ENCODE measurements around the gene MYO5B.

Gene MYO5B

DNA sequence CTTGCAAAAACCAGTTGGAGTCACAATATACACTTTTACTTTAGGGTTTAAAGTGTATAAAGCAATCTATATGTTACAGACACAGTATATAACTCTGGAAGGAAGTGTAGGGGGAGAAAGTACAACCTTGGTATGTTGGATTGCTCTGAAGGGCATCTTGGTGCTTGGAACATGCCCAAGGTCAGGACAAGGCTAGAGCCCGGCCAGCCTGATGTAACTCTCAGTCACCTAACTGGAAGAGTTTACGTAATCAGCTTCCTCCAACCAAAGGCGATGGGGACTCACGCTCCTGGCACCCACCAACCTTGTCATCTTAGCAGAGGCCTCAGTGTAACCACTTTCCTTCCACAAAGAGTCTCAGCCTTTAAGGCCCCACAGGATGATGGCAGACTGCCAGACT lies 200.5 kb downstream of the MYO5B start:
- Histone ChIP-seq H3K4me3 (ENCODE audit: low read depth in 1 of 5, low read length in 5 of 5) (no peak overlapping the region), H3K4me1 (ENCODE audit: control insufficient read depth in 5 of 5, insufficient read depth in 5 of 5, low read length in 5 of 5) (no peaks in the 10 kb centered on the region)

DNA sequence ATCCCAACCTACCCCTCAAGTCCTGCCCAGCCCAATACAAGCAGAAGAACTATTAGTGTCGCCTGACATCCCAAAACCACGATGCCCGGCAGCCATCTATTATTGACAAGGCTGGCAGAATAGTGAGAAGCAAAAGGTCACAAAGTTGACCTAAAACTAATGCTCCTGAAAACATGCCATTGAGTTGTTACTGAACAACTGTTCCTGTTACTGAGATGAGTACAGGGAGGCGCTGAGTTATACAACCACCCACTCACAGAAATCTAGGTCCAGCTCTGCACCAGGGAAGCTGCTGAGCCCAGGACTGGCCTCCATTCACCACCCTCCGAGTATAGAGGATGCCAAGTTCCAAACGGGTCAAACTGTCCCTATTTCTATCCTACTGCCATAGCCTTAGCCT lies 201.6 kb downstream of the MYO5B start:
- no peak overlapping the region for H3K4me3 ChIP-seq (ENCODE audit: low read depth in 1 of 5, low read length in 5 of 5)
- H3K9me3 ChIP-seq (ENCODE audit: control insufficient read depth in 5 of 5, low read length in 5 of 5), result peaks cover 0 to 3% (median 0%) of the 10 kb centered on the region in 5 donors
- no peak overlapping the region for H3K27ac ChIP-seq (ENCODE audit: low read depth, low read length)
- no peaks in the 10 kb centered on the region for H3K27me3 ChIP-seq (ENCODE audit: control insufficient read depth in 5 of 5, insufficient read depth in 4 of 5, low read length in 5 of 5)
- no peak overlapping the region for H3K9ac ChIP-seq (ENCODE audit: low read length in 5 of 5)
- peaks cover 0 to 1% (median 0%) of the 10 kb centered on the region in 5 donors for H3K4me1 ChIP-seq (ENCODE audit: control insufficient read depth in 5 of 5, insufficient read depth in 5 of 5, low read length in 5 of 5)
- no peaks in the 10 kb centered on the region for H3K36me3 ChIP-seq (ENCODE audit: control insufficient read depth in 5 of 5, insufficient read depth in 5 of 5, low read length in 5 of 5)

More for the DNA sequence above, 200.5 kb downstream of the MYO5B start:
- Histone ChIP-seq H3K9me3 (ENCODE audit: control insufficient read depth in 5 of 5, low read length in 5 of 5) (peaks cover 0 to 3% (median 0%) of the 10 kb centered on the region in 5 donors), H3K36me3 (ENCODE audit: control insufficient read depth in 5 of 5, insufficient read depth in 5 of 5, low read length in 5 of 5) (no peaks in the 10 kb centered on the region), H3K9ac (ENCODE audit: low read length in 5 of 5) (no peak overlapping the region), H3K27ac (ENCODE audit: low read depth, low read length) (no peak overlapping the region), H3K27me3 (ENCODE audit: control insufficient read depth in 5 of 5, insufficient read depth in 4 of 5, low read length in 5 of 5) (no peaks in the 10 kb centered on the region)

DNA sequence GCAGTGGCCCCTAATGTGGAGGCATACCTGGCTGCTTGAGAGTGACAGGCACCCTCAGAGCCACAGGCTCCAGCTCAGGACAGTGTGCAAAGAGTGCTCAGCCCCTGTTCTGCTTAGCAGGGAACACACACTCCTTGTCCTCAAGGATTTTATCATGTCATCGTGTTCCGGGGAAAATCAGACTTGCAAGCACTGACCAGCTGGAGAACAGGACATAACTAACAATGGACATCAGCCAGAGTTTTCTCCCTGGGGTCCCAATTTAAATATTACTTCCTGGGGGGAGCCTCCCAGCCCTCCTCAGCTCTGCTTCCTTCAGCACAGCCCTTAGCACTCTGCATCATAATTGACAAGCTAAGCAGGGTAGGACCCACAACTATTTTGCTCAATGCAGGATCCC lies 206.2 kb downstream of the MYO5B start:
- H3K27me3 ChIP-seq (ENCODE audit: control insufficient read depth in 5 of 5, insufficient read depth in 4 of 5, low read length in 5 of 5), result peaks cover 0 to 3% (median 0%) of the 10 kb centered on the region in 5 donors
- no peaks in the 10 kb centered on the region for H3K9me3 ChIP-seq (ENCODE audit: control insufficient read depth in 5 of 5, low read length in 5 of 5)
- H3K4me3 ChIP-seq (ENCODE audit: low read depth in 1 of 5, low read length in 5 of 5), result no peak overlapping the region
- H3K9ac ChIP-seq (ENCODE audit: low read length in 5 of 5), result no peak overlapping the region
- no peak overlapping the region for H3K27ac ChIP-seq (ENCODE audit: low read depth, low read length)
- peaks cover 0 to 1% (median 0%) of the 10 kb centered on the region in 5 donors for H3K4me1 ChIP-seq (ENCODE audit: control insufficient read depth in 5 of 5, insufficient read depth in 5 of 5, low read length in 5 of 5)
- no peaks in the 10 kb centered on the region for H3K36me3 ChIP-seq (ENCODE audit: control insufficient read depth in 5 of 5, insufficient read depth in 5 of 5, low read length in 5 of 5)

DNA sequence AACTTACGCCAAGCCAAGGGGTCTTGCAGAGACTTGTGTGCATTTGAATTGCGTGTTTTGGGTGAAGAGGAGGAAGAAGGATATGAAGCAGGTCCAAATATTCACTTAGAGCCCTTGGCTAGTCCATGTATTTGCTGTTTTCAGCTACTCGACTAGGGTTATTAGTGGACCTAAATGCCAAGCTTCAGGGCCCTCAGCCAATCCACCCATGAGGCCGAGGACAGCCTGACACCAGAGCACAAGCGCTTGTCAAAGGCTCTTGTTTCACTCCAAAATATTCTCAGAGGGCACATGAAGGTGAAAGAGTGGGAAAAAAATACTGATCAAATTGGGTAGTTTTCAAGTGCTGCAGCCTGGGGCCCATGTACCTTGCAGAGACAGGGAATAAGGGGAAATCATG lies 206.8 kb downstream of the MYO5B start:
- H3K27ac ChIP-seq (ENCODE audit: low read depth, low read length), result no peak overlapping the region
- no peak overlapping the region for H3K4me3 ChIP-seq (ENCODE audit: low read depth in 1 of 5, low read length in 5 of 5)
- no peaks in the 10 kb centered on the region for H3K9me3 ChIP-seq (ENCODE audit: control insufficient read depth in 5 of 5, low read length in 5 of 5)
- peaks cover 0 to 3% (median 0%) of the 10 kb centered on the region in 5 donors for H3K27me3 ChIP-seq (ENCODE audit: control insufficient read depth in 5 of 5, insufficient read depth in 4 of 5, low read length in 5 of 5)
- H3K36me3 ChIP-seq (ENCODE audit: control insufficient read depth in 5 of 5, insufficient read depth in 5 of 5, low read length in 5 of 5), result no peaks in the 10 kb centered on the region
- peaks cover 0 to 1% (median 0%) of the 10 kb centered on the region in 5 donors for H3K4me1 ChIP-seq (ENCODE audit: control insufficient read depth in 5 of 5, insufficient read depth in 5 of 5, low read length in 5 of 5)
- H3K9ac ChIP-seq (ENCODE audit: low read length in 5 of 5), result no peak overlapping the region

- Histone ChIP-seq H3K36me3 (ENCODE audit: control insufficient read depth in 5 of 5, insufficient read depth in 5 of 5, low read length in 5 of 5) (no peaks in the 10 kb centered on the region), H3K27me3 (ENCODE audit: control insufficient read depth in 5 of 5, insufficient read depth in 4 of 5, low read length in 5 of 5) (peaks cover 0 to 3% (median 0%) of the 10 kb centered on the region in 5 donors), H3K9ac (ENCODE audit: low read length in 5 of 5) (no peak overlapping the region), H3K27ac (ENCODE audit: low read depth, low read length) (no peak overlapping the region), H3K4me3 (ENCODE audit: low read depth in 1 of 5, low read length in 5 of 5) (no peak overlapping the region), H3K9me3 (ENCODE audit: control insufficient read depth in 5 of 5, low read length in 5 of 5) (no peaks in the 10 kb centered on the region), H3K4me1 (ENCODE audit: control insufficient read depth in 5 of 5, insufficient read depth in 5 of 5, low read length in 5 of 5) (peaks cover 1 to 7% (median 4%) of the 10 kb centered on the region in 5 donors)
These were observed 209.7 kb downstream of the MYO5B start for GRCh38 chr18:49985236-49985635.

DNA sequence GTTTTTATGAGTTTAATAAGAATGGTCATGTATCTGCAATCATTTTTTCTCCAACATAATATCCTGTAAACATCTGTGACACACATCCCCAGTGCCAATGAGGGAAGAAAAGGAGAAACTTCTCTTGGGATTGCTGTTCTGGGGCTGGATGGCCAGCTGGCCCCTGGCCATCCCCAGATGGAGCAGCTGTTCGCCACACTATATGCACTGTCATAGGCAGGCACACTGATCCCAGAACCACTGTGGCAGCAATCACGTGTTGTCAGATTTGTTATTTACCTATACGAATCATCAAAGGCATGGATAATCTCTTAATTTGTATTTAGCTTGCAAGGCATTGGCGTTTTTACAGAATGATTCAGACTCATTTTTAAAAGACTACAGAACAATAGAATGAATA lies 214.1 kb downstream of the MYO5B start:
- H3K4me1 ChIP-seq (ENCODE audit: control insufficient read depth in 5 of 5, insufficient read depth in 5 of 5, low read length in 5 of 5), result peaks cover 0 to 11% (median 9%) of the 10 kb centered on the region in 5 donors
- H3K27ac ChIP-seq (ENCODE audit: low read depth, low read length), result no peak overlapping the region
- no peak overlapping the region for H3K9ac ChIP-seq (ENCODE audit: low read length in 5 of 5)
- H3K27me3 ChIP-seq (ENCODE audit: control insufficient read depth in 5 of 5, insufficient read depth in 4 of 5, low read length in 5 of 5), result no peaks in the 10 kb centered on the region
- no peaks in the 10 kb centered on the region for H3K36me3 ChIP-seq (ENCODE audit: control insufficient read depth in 5 of 5, insufficient read depth in 5 of 5, low read length in 5 of 5)
- no peaks in the 10 kb centered on the region for H3K9me3 ChIP-seq (ENCODE audit: control insufficient read depth in 5 of 5, low read length in 5 of 5)
- H3K4me3 ChIP-seq (ENCODE audit: low read depth in 1 of 5, low read length in 5 of 5), result no peak overlapping the region

DNA sequence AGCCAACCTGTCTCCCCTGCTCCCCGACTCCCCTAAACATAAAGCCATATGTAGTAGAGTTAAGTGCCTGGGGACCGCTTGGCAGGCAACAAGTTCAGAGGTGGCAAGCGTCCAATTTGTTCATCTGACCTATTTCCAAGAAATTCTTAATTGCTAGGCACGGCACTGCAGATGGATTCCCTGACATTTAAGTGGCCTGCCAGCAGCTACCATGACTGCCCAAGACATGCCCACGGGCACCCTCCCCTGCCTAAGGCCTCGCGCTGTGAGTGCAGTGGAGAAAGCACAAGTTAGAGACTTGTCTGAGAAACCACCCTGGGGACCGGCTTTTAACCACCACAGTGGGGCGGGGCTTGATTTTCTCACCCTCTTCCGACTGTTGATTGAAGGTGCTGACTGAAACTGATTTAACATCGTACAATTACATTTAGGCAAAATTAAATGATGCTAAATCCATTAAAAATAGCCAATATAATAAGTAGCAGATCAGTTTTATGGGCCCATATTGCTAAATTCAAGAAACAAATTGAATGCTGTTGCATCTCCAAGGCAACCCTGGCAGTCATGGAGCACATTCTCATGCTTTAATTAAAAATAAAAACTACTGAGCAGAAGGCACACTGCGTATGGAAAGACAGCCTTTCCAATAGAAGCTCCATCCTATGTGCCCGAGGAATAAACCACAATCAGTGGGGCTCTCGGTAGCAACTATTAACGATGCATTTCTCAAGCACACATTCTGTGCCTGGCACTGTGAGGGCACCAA lies 218.0 kb downstream of the MYO5B start:
- Histone ChIP-seq H3K27me3 (ENCODE audit: control insufficient read depth in 5 of 5, insufficient read depth in 4 of 5, low read length in 5 of 5) (no peaks in the 10 kb centered on the region), H3K4me1 (ENCODE audit: control insufficient read depth in 5 of 5, insufficient read depth in 5 of 5, low read length in 5 of 5) (peaks cover 0 to 11% (median 9%) of the 10 kb centered on the region in 5 donors), H3K36me3 (ENCODE audit: control insufficient read depth in 5 of 5, insufficient read depth in 5 of 5, low read length in 5 of 5) (no peaks in the 10 kb centered on the region), H3K27ac (ENCODE audit: low read depth, low read length) (no peak overlapping the region), H3K4me3 (ENCODE audit: low read depth in 1 of 5, low read length in 5 of 5) (no peak overlapping the region), H3K9me3 (ENCODE audit: control insufficient read depth in 5 of 5, low read length in 5 of 5) (no peaks in the 10 kb centered on the region), H3K9ac (ENCODE audit: low read length in 5 of 5) (no peak overlapping the region)

DNA sequence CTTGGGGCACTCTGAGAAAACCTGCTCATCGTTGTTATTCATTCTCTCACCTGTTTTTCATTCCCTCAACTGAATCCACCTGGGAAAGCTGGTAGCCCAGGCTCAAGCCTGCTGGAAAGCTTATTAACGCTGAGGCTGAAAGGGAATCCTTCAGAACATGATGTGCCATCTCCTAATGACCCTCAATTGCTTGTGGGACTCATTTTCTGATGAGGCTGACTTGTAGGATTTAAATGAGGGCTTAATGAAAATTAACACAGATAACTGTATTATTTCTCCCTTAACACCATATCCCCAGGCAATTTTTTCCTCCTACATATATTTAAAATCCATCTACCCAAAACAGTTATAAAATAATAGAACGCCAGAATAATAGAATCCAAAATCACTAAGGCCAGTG lies 218.9 kb downstream of the MYO5B start:
- no peaks in the 10 kb centered on the region for H3K27me3 ChIP-seq (ENCODE audit: control insufficient read depth in 5 of 5, insufficient read depth in 4 of 5, low read length in 5 of 5)
- no peak overlapping the region for H3K27ac ChIP-seq (ENCODE audit: low read depth, low read length)
- H3K9me3 ChIP-seq (ENCODE audit: control insufficient read depth in 5 of 5, low read length in 5 of 5), result no peaks in the 10 kb centered on the region
- H3K4me1 ChIP-seq (ENCODE audit: control insufficient read depth in 5 of 5, insufficient read depth in 5 of 5, low read length in 5 of 5), result peaks cover 0 to 11% (median 9%) of the 10 kb centered on the region in 5 donors
- no peak overlapping the region for H3K4me3 ChIP-seq (ENCODE audit: low read depth in 1 of 5, low read length in 5 of 5)
- H3K36me3 ChIP-seq (ENCODE audit: control insufficient read depth in 5 of 5, insufficient read depth in 5 of 5, low read length in 5 of 5), result no peaks in the 10 kb centered on the region
- no peak overlapping the region for H3K9ac ChIP-seq (ENCODE audit: low read length in 5 of 5)

DNA sequence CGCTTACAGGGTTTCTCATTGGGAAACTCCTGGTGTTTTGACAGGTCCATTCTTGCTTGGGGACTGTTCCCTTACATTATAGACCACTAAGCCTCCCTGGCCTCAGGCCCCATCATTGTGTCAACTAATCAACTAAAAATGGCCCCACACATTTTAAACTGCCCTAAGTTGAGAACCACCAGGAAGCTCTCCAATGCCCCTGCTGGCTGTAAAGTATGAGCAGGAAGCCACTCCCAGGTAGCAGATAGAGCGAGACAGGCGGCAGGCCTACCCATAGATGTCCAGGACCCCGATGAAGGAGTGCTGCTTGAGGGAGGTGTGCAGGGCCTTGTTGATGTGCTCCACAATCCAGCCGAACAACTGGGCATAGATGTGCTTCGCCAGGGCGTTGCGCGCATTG lies 220.9 kb downstream of the MYO5B start:
- no peaks in the 10 kb centered on the region for H3K36me3 ChIP-seq (ENCODE audit: control insufficient read depth in 5 of 5, insufficient read depth in 5 of 5, low read length in 5 of 5)
- no peak overlapping the region for H3K27ac ChIP-seq (ENCODE audit: low read depth, low read length)
- no peak overlapping the region for H3K4me3 ChIP-seq (ENCODE audit: low read depth in 1 of 5, low read length in 5 of 5)
- no peak overlapping the region for H3K9ac ChIP-seq (ENCODE audit: low read length in 5 of 5)
- H3K4me1 ChIP-seq (ENCODE audit: control insufficient read depth in 5 of 5, insufficient read depth in 5 of 5, low read length in 5 of 5), result peaks cover 0 to 7% (median 4%) of the 10 kb centered on the region in 5 donors
- no peaks in the 10 kb centered on the region for H3K9me3 ChIP-seq (ENCODE audit: control insufficient read depth in 5 of 5, low read length in 5 of 5)
- no peaks in the 10 kb centered on the region for H3K27me3 ChIP-seq (ENCODE audit: control insufficient read depth in 5 of 5, insufficient read depth in 4 of 5, low read length in 5 of 5)

DNA sequence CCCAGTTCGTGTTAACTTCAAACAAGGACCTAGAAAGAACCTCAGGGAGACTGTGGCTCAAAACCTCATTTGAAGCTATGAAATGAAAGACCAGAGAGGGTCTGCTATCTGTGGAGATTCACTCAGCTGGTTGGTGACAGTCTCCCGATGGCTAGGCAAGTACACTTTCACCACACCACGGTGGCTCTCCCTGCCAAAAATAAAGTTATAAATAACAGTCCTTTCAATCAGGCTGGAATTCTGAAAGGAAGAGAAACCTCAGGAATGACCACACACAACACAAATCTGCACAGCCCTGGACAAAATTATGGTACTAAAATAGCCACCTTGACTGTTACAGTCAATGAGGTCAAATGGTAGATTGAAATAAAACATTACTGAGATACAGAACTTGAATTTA lies 221.4 kb downstream of the MYO5B start:
- Histone ChIP-seq H3K27ac (ENCODE audit: low read depth, low read length) (no peak overlapping the region), H3K4me3 (ENCODE audit: low read depth in 1 of 5, low read length in 5 of 5) (no peak overlapping the region), H3K9me3 (ENCODE audit: control insufficient read depth in 5 of 5, low read length in 5 of 5) (no peaks in the 10 kb centered on the region)

More for the DNA sequence above, 221.4 kb downstream of the MYO5B start:
- Histone ChIP-seq H3K27me3 (ENCODE audit: control insufficient read depth in 5 of 5, insufficient read depth in 4 of 5, low read length in 5 of 5) (no peaks in the 10 kb centered on the region), H3K9ac (ENCODE audit: low read length in 5 of 5) (no peak overlapping the region), H3K4me1 (ENCODE audit: control insufficient read depth in 5 of 5, insufficient read depth in 5 of 5, low read length in 5 of 5) (peaks cover 0 to 7% (median 4%) of the 10 kb centered on the region in 5 donors), H3K36me3 (ENCODE audit: control insufficient read depth in 5 of 5, insufficient read depth in 5 of 5, low read length in 5 of 5) (no peaks in the 10 kb centered on the region)
